GM19351 (cell line): Measurements from ENCODE around the gene LGSN.
A peak's percentile ranks its signal among the peaks of the same experiment; 100 is the strongest.
"Not testable (repeated sequence)": the region's sequence is repeated elsewhere in the genome, so short reads cannot be mapped to it uniquely, and the experiment has no call there.

Source experiments
- ATAC-seq: cut with Tn5 transposase; IDR thresholded peaks from one replicate; pipeline ENCODE4 v1.9.1; 2021; ENCODE audit warnings: mild to moderate bottlenecking, moderate library complexity; ENCODE audit not compliant: unreplicated experiment

The LGSN gene

GRCh38 chr6:63246581-63246980 lies 73.2 kb downstream of the LGSN start:
- no peak for ATAC-seq

- peak; percentile 71 for ATAC-seq
Observed at GRCh38 chr6:63245909-63246308, 73.9 kb downstream of the LGSN start.

GRCh38 chr6:63245420-63245819 lies 74.4 kb downstream of the LGSN start:
- no peak for ATAC-seq

DNA sequence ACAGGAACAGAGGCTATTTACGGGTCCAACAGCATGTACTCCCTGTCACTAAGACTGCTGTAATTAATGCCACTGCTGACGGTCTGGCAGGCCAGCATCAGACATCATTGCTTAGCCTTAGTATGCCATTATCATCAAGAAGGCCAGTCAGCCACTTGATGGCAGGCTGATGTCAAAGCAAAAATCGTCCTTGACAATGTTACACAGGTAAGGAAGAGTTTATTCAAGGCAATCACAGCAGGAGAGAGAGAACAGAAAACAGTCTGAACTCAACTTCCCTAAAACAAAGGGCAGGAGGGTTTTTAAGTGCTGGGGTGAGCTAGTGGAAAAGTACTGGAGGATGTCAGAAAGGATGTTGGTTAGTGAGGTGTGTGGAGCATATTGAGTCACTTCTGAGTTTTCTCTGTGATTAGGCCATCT lies 83.4 kb downstream of the LGSN start:
- ATAC-seq, result peak; percentile 90

GRCh38 chr6:63230511-63230910 lies 89.3 kb downstream of the LGSN start:
- ATAC-seq, result not testable (repeated sequence)

DNA sequence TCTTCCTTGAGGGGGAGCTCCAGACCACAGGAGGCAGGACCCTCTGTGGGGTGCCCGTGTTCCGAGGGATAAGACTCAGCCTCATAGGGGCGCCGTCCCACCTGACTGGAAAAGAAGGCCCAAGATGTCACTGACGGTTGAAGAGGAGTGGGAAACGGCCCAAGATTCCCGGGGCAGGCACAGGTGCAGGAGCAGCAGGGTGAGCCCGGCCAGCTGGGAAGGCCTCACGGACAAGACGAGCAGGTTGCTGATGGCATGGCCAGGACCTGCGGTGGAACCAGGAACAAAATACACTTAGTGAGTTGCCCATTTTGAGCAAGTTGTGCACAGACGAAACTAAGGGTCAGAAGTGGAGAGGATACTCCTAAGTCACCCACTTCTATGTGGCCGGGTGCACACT lies 89.8 kb downstream of the LGSN start:
- ATAC-seq, result not testable (repeated sequence)

- ATAC-seq, result not testable (repeated sequence)
Observed at GRCh38 chr6:63227928-63228894, 91.6 kb downstream of the LGSN start.

GRCh38 chr6:63225987-63226386 lies 93.8 kb downstream of the LGSN start:
- not testable (repeated sequence) for ATAC-seq
